Testis (tissue), 3 donors: ENCODE measurements around the gene FGF6. TPM values are rescaled to one million over a fixed set of nuclear protein-coding genes. Genes with fewer than 3 reads are reported as not detected.

Source experiments
- DNase-seq: peaks from one replicate; pipeline ENCODE4 v3.0.0-alpha.2; 2019
- H3K27ac ChIP-seq, 2 donors: fragments of 200-600 bp; sonication (generic); one replicate each; pipeline ENCODE4 v1.5.1; 2019
- H3K27me3 ChIP-seq: fragments of 200-600 bp; sonication (generic); one replicate; pipeline ENCODE4 v1.5.1; 2019
- H3K36me3 ChIP-seq: fragments of 200-600 bp; sonication (generic); one replicate; pipeline ENCODE4 v1.5.1; 2017; ENCODE audit warnings: low read depth; ENCODE audit errors: missing control alignments
- H3K4me1 ChIP-seq: fragments of 200-600 bp; sonication (generic); one replicate; pipeline ENCODE4 v1.5.1; 2019
- H3K4me3 ChIP-seq, 2 donors: fragments of 200-600 bp; sonication (generic); one replicate each; pipeline ENCODE4 v1.5.1; 2017 to 2019
- H3K9me3 ChIP-seq: fragments of 200-600 bp; sonication (generic); one replicate; pipeline ENCODE4 v1.5.1; 2017
- POLR2A ChIP-seq: fragments of 450-650 bp; IDR thresholded peaks from one replicate; pipeline ENCODE4 v1.6.1; 2017; ENCODE audit warnings: antibody characterized with exemption, mild to moderate bottlenecking, moderate library complexity
- WGBS, 2 donors: methylation state at CpG; one replicate each; pipeline ENCODE4 v1.1.5; 2018; 5-methylcytosine and 5-hydroxymethylcytosine counted together
- intact Hi-C: fragments of 100-400 bp; cut with DNase I; formaldehyde crosslinking; loops from one replicate; pipeline ENCODE4 v1.15.1; 2023; ENCODE audit warnings: low total_unique reads
- polyA plus RNA-seq: library from polyadenylated mRNA; stranded (reverse); fragments of 350-450 nt; fragmentation: Illumina TruSeq; extraction: RNeasy Lipid Tissue Mini Kit (QIAGEN cat#74804); gene quantifications from one replicate; pipeline ENCODE4 v1.2.3, GENCODE V29; 2014; ENCODE audit warnings: low read depth, low replicate concordance; ENCODE audit not compliant: insufficient read depth
- total RNA-seq, 2 donors: library from RNA; depleted of rRNA; stranded (reverse); fragments of >200 nt; gene quantifications; one replicate each; pipeline ENCODE4 v1.2.3, GENCODE V29; 2016
- TF ChIP-seq, protein P1 (sequence below), 3 experiments: fragments of 450-650 bp in 2 of 3; fragments of 200-600 bp in 1 of 3; sonication (generic) in 1 of 3; IDR thresholded peaks; one replicate each; pipeline ENCODE4 v1.5.1; 2016 to 2019; ENCODE audit warnings: antibody characterized with exemption in 3 of 3, mild to moderate bottlenecking in 2 of 3, moderate library complexity in 1 of 3

FGF6 gene
- total and polyA plus RNA-seq, 3 donors from 2014 or later: not detected

- no peaks in the 10 kb centered on the region for H3K27me3 ChIP-seq
- intact Hi-C loops: no loop called here
- H3K4me1 ChIP-seq: no peaks in the 10 kb centered on the region
- no peak for DNase-seq
- 59 to 70% methylated on average over 5 of the region's 5 CpGs for WGBS, 2 donors
- H3K4me3 ChIP-seq: no peak overlapping the region
- TF ChIP-seq, protein P1, sequence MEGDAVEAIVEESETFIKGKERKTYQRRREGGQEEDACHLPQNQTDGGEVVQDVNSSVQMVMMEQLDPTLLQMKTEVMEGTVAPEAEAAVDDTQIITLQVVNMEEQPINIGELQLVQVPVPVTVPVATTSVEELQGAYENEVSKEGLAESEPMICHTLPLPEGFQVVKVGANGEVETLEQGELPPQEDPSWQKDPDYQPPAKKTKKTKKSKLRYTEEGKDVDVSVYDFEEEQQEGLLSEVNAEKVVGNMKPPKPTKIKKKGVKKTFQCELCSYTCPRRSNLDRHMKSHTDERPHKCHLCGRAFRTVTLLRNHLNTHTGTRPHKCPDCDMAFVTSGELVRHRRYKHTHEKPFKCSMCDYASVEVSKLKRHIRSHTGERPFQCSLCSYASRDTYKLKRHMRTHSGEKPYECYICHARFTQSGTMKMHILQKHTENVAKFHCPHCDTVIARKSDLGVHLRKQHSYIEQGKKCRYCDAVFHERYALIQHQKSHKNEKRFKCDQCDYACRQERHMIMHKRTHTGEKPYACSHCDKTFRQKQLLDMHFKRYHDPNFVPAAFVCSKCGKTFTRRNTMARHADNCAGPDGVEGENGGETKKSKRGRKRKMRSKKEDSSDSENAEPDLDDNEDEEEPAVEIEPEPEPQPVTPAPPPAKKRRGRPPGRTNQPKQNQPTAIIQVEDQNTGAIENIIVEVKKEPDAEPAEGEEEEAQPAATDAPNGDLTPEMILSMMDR (IDR thresholded peaks at IDR 0.05): no peak
- TF ChIP-seq POLR2A: no peak
- H3K36me3 ChIP-seq: no peaks in the 10 kb centered on the region
- H3K9me3 ChIP-seq: no peaks in the 10 kb centered on the region
- H3K27ac ChIP-seq: no peak overlapping the region
Measured at GRCh38 chr12:4439736-4440135, 5.9 kb downstream of the FGF6 start.

DNA sequence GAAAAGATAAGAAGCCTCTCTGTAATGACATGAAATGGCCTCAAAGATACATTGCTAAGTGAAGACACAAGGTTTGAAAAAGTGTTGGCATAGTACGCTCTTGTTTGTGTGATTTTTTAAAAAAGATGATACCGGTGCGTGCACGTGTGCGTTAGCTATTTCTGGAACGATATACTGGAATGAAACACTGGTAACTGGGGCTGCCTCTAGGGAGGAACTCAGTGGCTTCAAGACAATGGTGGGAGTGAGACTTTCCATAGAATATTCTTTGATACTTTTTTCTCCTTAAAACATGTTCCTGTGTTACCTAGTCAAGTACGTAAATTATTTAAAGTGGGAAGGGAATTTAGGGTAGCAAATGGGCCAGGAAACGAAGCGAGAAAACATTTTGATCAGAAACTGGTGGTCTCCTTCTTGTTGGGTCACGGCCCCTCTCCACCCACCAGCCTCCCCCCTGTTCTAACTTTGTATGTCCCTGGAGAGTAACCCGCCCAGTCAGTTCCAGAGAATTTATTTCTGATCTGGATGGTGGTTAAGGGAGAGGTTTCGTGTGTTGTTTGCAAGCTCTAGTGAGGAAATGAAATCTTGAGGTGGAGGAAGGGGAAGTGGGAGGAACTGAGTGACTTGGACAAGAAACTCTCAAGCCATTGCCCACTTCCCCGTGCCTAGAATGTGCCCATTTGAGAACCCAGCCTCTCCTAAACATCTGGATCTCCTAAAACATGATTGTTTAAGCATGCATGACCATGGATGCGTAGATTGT is 6.6 kb downstream of the FGF6 start:
- no peaks in the 10 kb centered on the region for H3K27me3 ChIP-seq
- no peaks in the 10 kb centered on the region for H3K36me3 ChIP-seq
- no peak overlapping the region for H3K27ac ChIP-seq
- H3K4me3 ChIP-seq: no peak overlapping the region
- no peak for DNase-seq
- WGBS, 2 donors: 79 to 85% methylated on average over 14 of the region's 14 CpGs
- no peaks in the 10 kb centered on the region for H3K4me1 ChIP-seq
- TF ChIP-seq POLR2A: no peak
- TF ChIP-seq, protein P1 (IDR thresholded peaks at IDR 0.05): no peak
- intact Hi-C loops: no loop called here
- no peaks in the 10 kb centered on the region for H3K9me3 ChIP-seq

DNA sequence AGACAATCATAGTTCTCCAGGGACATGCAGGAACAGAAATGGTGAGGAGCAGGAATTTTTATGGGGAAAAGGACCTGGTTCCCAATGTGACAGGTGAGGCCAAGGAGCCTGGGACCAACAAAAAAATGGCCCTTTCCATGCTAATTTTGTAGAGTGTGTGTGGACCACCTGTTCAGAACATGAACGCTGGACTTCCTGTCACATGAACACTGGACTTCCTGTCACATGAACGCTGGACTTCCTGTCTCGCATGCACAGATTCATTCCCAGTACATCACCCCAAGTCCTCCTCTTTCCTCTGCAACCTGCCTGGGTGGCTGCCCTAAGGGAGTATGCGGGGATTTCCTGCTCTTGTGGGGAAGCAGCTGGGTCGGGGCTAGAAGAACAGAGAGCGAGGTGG is 10.1 kb downstream of the FGF6 start:
- DNase-seq: no peak
- WGBS, 2 donors: 83 to 84% methylated on average over 6 of the region's 6 CpGs
- no peaks in the 10 kb centered on the region for H3K9me3 ChIP-seq
- H3K4me3 ChIP-seq: no peak overlapping the region
- no peaks in the 10 kb centered on the region for H3K27me3 ChIP-seq
- no peak for TF ChIP-seq POLR2A
- TF ChIP-seq, protein P1 (IDR thresholded peaks at IDR 0.05): no peak
- no peaks in the 10 kb centered on the region for H3K36me3 ChIP-seq
- no peak overlapping the region for H3K27ac ChIP-seq
- intact Hi-C loops: no loop called here
- H3K4me1 ChIP-seq: no peaks in the 10 kb centered on the region

GRCh38 chr12:4434706-4435425 is 10.7 kb downstream of the FGF6 start:
- Histone ChIP-seq H3K27me3 (no peaks in the 10 kb centered on the region), H3K4me3 (no peak overlapping the region), H3K36me3 (no peaks in the 10 kb centered on the region), H3K27ac (no peak overlapping the region), H3K9me3 (no peaks in the 10 kb centered on the region), H3K4me1 (no peaks in the 10 kb centered on the region)
- WGBS, 2 donors: 71 to 81% methylated on average over 5 to 8 of the region's 8 CpGs
- no peak for DNase-seq
- TF ChIP-seq, protein P1 (IDR thresholded peaks at IDR 0.05): no peak
- TF ChIP-seq POLR2A: no peak
- intact Hi-C loops: no loop called here
